ENCODE data around the gene NFAT5.
"Not testable (repeated sequence)": the region's sequence is repeated elsewhere in the genome, so short reads cannot be mapped to it uniquely, and the experiment has no call there.

Gene NFAT5

GRCh38 chr16:69620573-69620972, 54.8 kb downstream of the NFAT5 start:
- no peak overlapping the region for H3K27ac Mint-ChIP-seq
- peaks cover 5% of the 10 kb centered on the region for H3K36me3 Mint-ChIP-seq
- H3K9me3 Mint-ChIP-seq, result no peaks in the 10 kb centered on the region
- no peak overlapping the region for H3K4me3 Mint-ChIP-seq
- no peak for DNase-seq
- no peaks in the 10 kb centered on the region for H3K27me3 Mint-ChIP-seq
- peaks cover 7% of the 10 kb centered on the region for H3K4me1 Mint-ChIP-seq
- CTCF ChIA-PET, result no interaction called here

- Mint-ChIP-seq H3K27me3 (no peaks in the 10 kb centered on the region), H3K36me3 (peaks cover 5% of the 10 kb centered on the region), H3K4me1 (peaks cover 7% of the 10 kb centered on the region), H3K27ac (no peak overlapping the region), H3K4me3 (no peak overlapping the region), H3K9me3 (no peaks in the 10 kb centered on the region)
- no peak for DNase-seq
- CTCF ChIA-PET, result no interaction called here
These were observed 55.5 kb downstream of the NFAT5 start for GRCh38 chr16:69621225-69621624.

GRCh38 chr16:69626256-69626655, 60.5 kb downstream of the NFAT5 start:
- no peaks in the 10 kb centered on the region for H3K27me3 Mint-ChIP-seq
- no peak for DNase-seq
- H3K27ac Mint-ChIP-seq, result no peak overlapping the region
- no peaks in the 10 kb centered on the region for H3K9me3 Mint-ChIP-seq
- H3K4me3 Mint-ChIP-seq, result no peak overlapping the region
- peaks cover 9% of the 10 kb centered on the region for H3K36me3 Mint-ChIP-seq
- H3K4me1 Mint-ChIP-seq, result no peaks in the 10 kb centered on the region
- CTCF ChIA-PET, result no interaction called here

GRCh38 chr16:69632828-69633227, 67.1 kb downstream of the NFAT5 start:
- DNase-seq, result no peak
- H3K27ac Mint-ChIP-seq, result no peak overlapping the region
- H3K27me3 Mint-ChIP-seq, result no peaks in the 10 kb centered on the region
- peaks cover 35% of the 10 kb centered on the region for H3K36me3 Mint-ChIP-seq
- H3K9me3 Mint-ChIP-seq, result peaks cover 21% of the 10 kb centered on the region
- no peaks in the 10 kb centered on the region for H3K4me1 Mint-ChIP-seq
- H3K4me3 Mint-ChIP-seq, result no peak overlapping the region
- CTCF ChIA-PET, result no interaction called here

- H3K27ac Mint-ChIP-seq, result no peak overlapping the region
- H3K4me1 Mint-ChIP-seq, result no peaks in the 10 kb centered on the region
- H3K36me3 Mint-ChIP-seq, result peaks cover 38% of the 10 kb centered on the region
- no peaks in the 10 kb centered on the region for H3K27me3 Mint-ChIP-seq
- H3K4me3 Mint-ChIP-seq, result no peak overlapping the region
- peaks cover 22% of the 10 kb centered on the region for H3K9me3 Mint-ChIP-seq
- CTCF ChIA-PET, result no interaction called here
- DNase-seq, result no peak
These were observed 67.6 kb downstream of the NFAT5 start for GRCh38 chr16:69633375-69633774.

GRCh38 chr16:69636563-69637146, 70.9 kb downstream of the NFAT5 start:
- H3K36me3 Mint-ChIP-seq, result peaks cover 35% of the 10 kb centered on the region
- H3K4me3 Mint-ChIP-seq, CTCF ChIA-PET: not testable (repeated sequence)

GRCh38 chr16:69637206-69637865, 71.6 kb downstream of the NFAT5 start:
- H3K4me1 Mint-ChIP-seq, DNase-seq, H3K27ac Mint-ChIP-seq, CTCF ChIA-PET, H3K27me3 Mint-ChIP-seq, H3K4me3 Mint-ChIP-seq: not testable (repeated sequence)
- Mint-ChIP-seq H3K9me3 (peaks cover 22% of the 10 kb centered on the region), H3K36me3 (peaks cover 35% of the 10 kb centered on the region)

More at GRCh38 chr16:69636563-69637146, 70.9 kb downstream of the NFAT5 start:
- peaks cover 22% of the 10 kb centered on the region for H3K9me3 Mint-ChIP-seq
- not testable (repeated sequence) for H3K27me3 Mint-ChIP-seq, DNase-seq, H3K4me1 Mint-ChIP-seq, H3K27ac Mint-ChIP-seq

- H3K27me3 Mint-ChIP-seq, CTCF ChIA-PET, H3K36me3 Mint-ChIP-seq, H3K27ac Mint-ChIP-seq, DNase-seq, H3K4me3 Mint-ChIP-seq, H3K4me1 Mint-ChIP-seq, H3K9me3 Mint-ChIP-seq: not testable (repeated sequence)
These were observed 78.2 kb downstream of the NFAT5 start for GRCh38 chr16:69643997-69644396.

- H3K9me3 Mint-ChIP-seq, result no peaks in the 10 kb centered on the region
- CTCF ChIA-PET, result no interaction called here
- no peaks in the 10 kb centered on the region for H3K27me3 Mint-ChIP-seq
- peaks cover 9% of the 10 kb centered on the region for H3K36me3 Mint-ChIP-seq
- no peaks in the 10 kb centered on the region for H3K4me1 Mint-ChIP-seq
- no peak overlapping the region for H3K4me3 Mint-ChIP-seq
- no peak overlapping the region for H3K27ac Mint-ChIP-seq
- no peak for DNase-seq
These were observed 79.0 kb downstream of the NFAT5 start for GRCh38 chr16:69644790-69645189.

- no peaks in the 10 kb centered on the region for H3K9me3 Mint-ChIP-seq
- no peak overlapping the region for H3K4me3 Mint-ChIP-seq
- no peaks in the 10 kb centered on the region for H3K4me1 Mint-ChIP-seq
- no peak for DNase-seq
- CTCF ChIA-PET, result no interaction called here
- no peaks in the 10 kb centered on the region for H3K27me3 Mint-ChIP-seq
- H3K27ac Mint-ChIP-seq, result no peak overlapping the region
- peaks cover 9% of the 10 kb centered on the region for H3K36me3 Mint-ChIP-seq
These were observed 81.3 kb downstream of the NFAT5 start for GRCh38 chr16:69647020-69647419.

- Mint-ChIP-seq H3K4me3 (no peak overlapping the region), H3K9me3 (no peaks in the 10 kb centered on the region), H3K36me3 (peaks cover 22% of the 10 kb centered on the region), H3K27me3 (no peaks in the 10 kb centered on the region), H3K4me1 (no peaks in the 10 kb centered on the region), H3K27ac (no peak overlapping the region)
- CTCF ChIA-PET, result interaction anchor here (1.0 kb wide), 1 partner anchor 255 kb away, joined by 3 read pairs; no protein-coding TSS in a partner anchor
- DNase-seq, result no peak
These were observed 85.5 kb downstream of the NFAT5 start for GRCh38 chr16:69651217-69651616.

- H3K4me3 Mint-ChIP-seq, result no peak overlapping the region
- no peaks in the 10 kb centered on the region for H3K9me3 Mint-ChIP-seq
- CTCF ChIA-PET, result no interaction called here
- no peak overlapping the region for H3K27ac Mint-ChIP-seq
- H3K27me3 Mint-ChIP-seq, result no peaks in the 10 kb centered on the region
- peaks cover 14% of the 10 kb centered on the region for H3K36me3 Mint-ChIP-seq
- no peak for DNase-seq
- no peaks in the 10 kb centered on the region for H3K4me1 Mint-ChIP-seq
These were observed 88.6 kb downstream of the NFAT5 start for GRCh38 chr16:69654280-69654931.

GRCh38 chr16:69660166-69660565, 94.4 kb downstream of the NFAT5 start:
- CTCF ChIA-PET, result no interaction called here
- H3K4me1 Mint-ChIP-seq, result no peaks in the 10 kb centered on the region
- no peak for DNase-seq
- H3K36me3 Mint-ChIP-seq, result peaks cover 16% of the 10 kb centered on the region
- no peaks in the 10 kb centered on the region for H3K27me3 Mint-ChIP-seq
- H3K27ac Mint-ChIP-seq, result no peak overlapping the region
- H3K4me3 Mint-ChIP-seq, result no peak overlapping the region
- no peaks in the 10 kb centered on the region for H3K9me3 Mint-ChIP-seq

- H3K9me3 Mint-ChIP-seq, result no peaks in the 10 kb centered on the region
- H3K4me1 Mint-ChIP-seq, result no peaks in the 10 kb centered on the region
- H3K27ac Mint-ChIP-seq, result no peak overlapping the region
- peaks cover 14% of the 10 kb centered on the region for H3K36me3 Mint-ChIP-seq
- DNase-seq, result no peak
- no peaks in the 10 kb centered on the region for H3K27me3 Mint-ChIP-seq
- CTCF ChIA-PET, result no interaction called here
- H3K4me3 Mint-ChIP-seq, result no peak overlapping the region
These were observed 97.1 kb downstream of the NFAT5 start for GRCh38 chr16:69662901-69663300.

GRCh38 chr16:69663846-69664245, 98.1 kb downstream of the NFAT5 start:
- H3K36me3 Mint-ChIP-seq, result peaks cover 20% of the 10 kb centered on the region
- H3K27me3 Mint-ChIP-seq, result no peaks in the 10 kb centered on the region
- DNase-seq, result no peak
- no peaks in the 10 kb centered on the region for H3K4me1 Mint-ChIP-seq
- no peak overlapping the region for H3K27ac Mint-ChIP-seq
- no peak overlapping the region for H3K4me3 Mint-ChIP-seq
- CTCF ChIA-PET, result no interaction called here
- no peaks in the 10 kb centered on the region for H3K9me3 Mint-ChIP-seq
